Fibroblast of peridontal ligament (primary cell): ENCODE results near the gene HOXB9.

ENCODE experiments used
- DNase-seq: peaks from one replicate; pipeline ENCODE4 v3.0.0-alpha.2; 2010; ENCODE audit errors: extremely low read depth

HOXB9 gene

DNA sequence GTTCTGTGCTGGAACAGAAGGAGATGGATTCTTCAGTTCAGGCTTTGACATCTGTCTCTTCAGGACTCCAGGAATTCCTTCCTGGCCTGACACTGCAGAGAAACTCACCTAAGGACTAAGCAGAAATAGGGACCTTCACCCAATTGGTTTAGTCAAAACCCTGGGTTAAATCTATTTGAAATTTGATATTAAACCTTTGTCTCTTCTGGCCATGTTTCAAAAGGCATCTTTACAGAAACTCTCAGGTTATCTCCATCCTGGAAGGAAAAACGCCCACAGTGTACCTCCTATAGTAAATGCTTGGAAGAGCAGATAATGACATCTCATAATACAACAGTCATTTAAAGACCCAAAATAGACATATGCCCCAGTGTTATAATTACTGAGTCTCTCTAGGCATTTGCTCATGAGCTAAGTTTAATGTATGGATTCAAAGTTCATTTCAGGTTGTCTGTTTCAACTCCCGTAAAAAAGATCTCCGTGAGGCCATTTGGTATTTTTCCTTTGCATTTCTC, 42.4 kb downstream of the HOXB9 start:
- no peak for DNase-seq

DNA sequence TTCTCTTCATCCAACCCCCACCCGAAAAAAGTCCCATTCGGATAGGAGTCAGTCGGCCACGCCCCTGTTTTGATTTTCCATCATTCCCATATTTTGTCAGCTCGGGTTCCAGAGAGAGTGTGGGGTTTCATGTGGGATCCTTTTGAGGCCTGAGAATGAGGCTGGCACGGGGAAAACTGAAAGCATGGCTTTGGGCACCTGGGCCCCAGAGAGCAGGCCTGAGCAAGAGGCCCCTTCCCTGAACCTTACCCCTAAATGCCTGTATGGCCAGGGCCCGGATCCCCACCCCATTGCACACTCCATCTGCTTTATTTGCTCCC, 43.4 kb downstream of the HOXB9 start:
- no peak for DNase-seq

DNA sequence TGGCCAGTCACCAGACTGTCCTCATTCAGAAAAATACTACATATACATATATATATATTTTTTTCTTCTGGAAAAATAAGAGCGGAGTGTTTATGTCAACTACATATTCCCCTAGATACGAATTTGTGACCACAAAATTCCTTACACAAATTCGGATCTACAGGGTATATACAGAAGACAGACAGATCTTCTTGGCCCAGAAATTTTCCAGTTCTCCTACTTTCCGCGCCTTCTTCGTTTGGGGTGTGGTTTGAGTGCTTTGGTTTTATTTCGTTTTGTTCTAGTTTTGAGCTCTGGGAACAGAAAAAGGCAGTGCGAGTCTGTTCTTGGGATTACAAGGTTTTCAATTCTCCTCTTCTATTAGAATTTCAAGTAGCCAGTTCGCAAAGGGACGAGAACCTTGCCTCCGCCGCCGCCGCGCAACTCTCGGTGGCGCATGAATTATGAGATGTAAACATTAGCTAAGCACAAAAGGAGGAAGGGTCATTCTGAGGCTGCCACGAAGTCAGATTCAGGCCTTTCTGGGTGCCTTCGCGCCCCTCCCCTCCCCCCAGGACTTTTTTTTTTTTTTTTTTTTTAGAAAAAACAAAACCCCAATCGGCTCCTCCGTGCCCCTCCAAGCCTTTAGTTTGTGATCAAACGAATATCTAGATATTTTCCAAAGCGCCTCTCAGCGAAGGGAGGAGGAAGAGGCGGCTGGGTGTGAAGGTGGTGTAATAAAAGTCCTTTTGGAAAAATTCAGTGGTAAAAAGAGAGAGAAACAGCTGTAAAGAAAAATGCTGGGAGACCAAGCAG, 46.2 kb downstream of the HOXB9 start:
- peak; percentile 8 for DNase-seq

GRCh38 chr17:48579471-48579759, 46.7 kb downstream of the HOXB9 start:
- peak; percentile 7 for DNase-seq

GRCh38 chr17:48578616-48579470, 47.3 kb downstream of the HOXB9 start:
- no peak for DNase-seq

- DNase-seq, result no peak
Observed at GRCh38 chr17:48577946-48578615, 48.1 kb downstream of the HOXB9 start, which contains the start of gene HOXB4. TSS of gene HOXB4 (minus strand) at chr17:48578350. CDS start at chr17:48578319, 31 bp downstream.

DNA sequence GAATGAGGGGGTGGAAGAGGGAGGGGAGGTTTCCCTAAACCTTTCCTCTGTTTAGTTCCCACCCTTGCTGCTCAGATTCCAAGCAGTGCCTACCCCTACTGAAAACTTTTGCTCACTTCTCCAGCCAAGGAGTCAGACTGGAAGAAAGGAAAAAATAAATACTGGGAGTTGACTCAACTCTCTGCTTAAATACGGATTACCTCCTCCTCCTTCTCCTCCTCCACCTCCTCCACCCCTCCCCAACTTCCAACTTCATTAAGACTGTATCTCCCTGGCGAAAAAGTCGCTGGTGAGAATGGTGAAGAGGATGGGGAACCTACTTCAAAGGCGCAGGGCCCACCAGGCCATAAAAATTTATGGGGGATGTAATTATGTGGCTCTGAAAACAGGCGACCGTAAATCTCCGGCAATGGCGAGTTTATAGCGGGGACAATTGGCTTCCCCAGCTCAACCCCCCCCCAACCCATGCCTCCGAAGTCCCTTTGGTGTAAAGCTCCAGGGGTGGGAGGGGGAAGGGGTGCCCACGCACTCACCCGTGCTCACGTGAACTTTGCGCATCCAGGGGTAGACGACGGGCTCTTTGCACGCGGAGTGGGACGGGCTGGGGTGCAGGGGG, 48.7 kb downstream of the HOXB9 start:
- no peak for DNase-seq

GRCh38 chr17:48576479-48577309, 49.5 kb downstream of the HOXB9 start:
- no peak for DNase-seq

DNA sequence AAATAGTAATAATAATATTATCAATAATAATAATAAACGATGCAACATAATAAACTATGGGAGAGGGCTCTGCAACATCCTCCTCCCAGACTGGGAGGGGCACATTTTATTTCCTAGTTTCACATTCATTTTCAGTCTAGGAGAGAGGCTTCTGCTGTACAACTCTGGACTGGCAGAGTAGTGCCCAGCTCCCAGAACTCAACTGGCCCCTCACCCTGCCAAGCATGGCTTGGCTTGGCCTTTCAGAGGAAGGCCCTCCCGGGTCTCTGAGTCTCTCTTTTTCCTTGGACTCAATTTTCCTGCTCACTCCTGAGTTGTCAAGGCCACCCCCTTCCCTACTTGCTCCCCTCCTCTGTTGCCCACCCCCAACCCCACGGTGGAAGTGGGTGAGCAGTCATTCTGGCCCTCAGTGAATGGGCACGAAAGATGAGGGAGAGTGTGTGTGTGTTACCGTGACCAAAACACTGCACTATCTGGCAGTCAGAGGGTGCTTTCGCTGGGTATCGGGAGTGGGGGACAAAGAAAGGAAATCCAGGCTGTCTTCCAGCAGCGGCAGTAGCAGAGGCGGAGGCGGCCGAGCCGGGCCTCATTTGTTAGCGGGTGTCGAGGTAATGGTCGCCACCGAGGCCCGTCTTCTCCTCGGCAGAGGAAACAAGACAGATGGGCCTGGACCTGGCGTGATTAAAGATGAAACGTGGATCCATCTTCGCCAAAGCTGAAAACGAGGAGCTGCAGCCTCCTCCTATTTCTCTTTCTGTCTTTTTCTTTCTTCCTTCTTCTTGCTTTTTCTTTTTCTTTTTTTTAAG, 50.3 kb downstream of the HOXB9 start:
- DNase-seq, result no peak

- DNase-seq, result no peak
Observed at GRCh38 chr17:48575066-48575582, 51.0 kb downstream of the HOXB9 start.

DNA sequence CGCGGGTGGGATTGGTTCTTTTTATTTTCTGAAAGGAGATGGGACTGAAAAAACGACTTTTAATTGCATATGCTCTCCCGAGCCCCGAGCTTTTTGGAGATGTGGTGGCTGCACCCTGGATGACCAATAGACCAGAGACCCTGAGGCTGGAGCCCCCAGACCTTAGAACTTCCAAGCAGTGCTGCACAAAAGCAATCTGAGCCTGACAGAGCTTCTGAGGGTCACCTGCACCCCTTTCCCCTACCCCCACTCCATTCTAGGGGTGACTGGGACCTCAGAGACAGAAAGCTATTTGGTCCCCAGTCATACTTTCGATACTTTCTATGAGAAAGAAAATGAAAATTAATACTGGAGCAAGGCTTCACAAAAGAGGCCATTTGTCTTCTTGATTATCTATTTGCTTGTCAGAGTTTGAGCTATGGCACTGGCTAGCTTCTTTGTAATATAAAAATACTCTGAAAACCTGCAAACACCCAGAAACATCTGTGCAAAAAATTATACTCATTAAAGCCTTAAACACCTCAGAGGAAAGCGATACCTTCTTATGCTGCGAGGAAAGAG, 51.6 kb downstream of the HOXB9 start:
- no peak for DNase-seq

- DNase-seq, result no peak
Observed at GRCh38 chr17:48571826-48572417, 54.2 kb downstream of the HOXB9 start.
